Measurements from ENCODE around the gene TARBP1. TPM values are rescaled to one million over a fixed set of nuclear protein-coding genes. Genes with fewer than 3 reads are reported as not detected.

Gene TARBP1
- total RNA-seq, 1 experiment from 2014 or later = 31.8 TPM

DNA sequence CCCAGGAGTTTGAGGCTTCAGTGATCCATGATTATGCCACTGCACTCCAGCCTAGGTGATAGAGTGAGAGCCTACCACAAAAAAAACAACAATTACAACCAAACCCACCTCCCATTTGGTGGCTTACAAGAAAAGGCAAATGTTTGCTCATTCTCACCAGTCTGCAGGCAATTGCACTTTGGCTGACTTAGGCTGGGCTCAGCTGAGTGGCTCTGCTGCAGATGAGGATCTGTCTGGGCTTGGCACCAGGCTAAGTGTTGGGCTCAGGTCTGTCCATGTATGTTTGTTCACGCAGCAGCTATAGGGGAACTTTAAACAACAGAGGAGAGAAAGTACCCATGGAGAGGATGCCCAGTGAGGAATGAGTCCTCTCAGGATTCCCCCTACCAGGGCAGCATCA is 133.7 kb downstream of the TARBP1 start:
- no peak for DNase-seq (ENCODE audit: low spot score)

DNA sequence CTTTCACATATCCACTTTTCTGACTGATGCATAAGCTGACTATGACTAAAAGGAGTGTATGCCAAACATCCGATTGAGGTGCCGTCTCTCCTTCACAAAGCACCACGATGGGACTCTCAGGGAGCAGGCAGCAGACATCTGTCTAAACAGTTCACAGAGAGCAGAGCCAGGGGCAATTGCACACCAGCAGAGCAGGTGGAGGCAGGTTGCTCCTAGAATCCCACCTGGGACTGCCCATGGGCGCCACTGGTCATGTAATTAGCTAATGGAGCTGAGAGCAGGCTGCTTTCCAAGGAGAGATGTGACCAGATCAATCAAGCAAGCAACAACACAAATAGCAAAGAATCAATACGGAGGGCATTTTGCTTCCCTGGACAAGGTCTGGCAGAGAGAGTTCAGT is 136.2 kb downstream of the TARBP1 start:
- no peak for DNase-seq (ENCODE audit: low spot score)

Other genes with a start within 250 kb of the TARBP1 start
- gene COA6, start 105.7 kb downstream of the TARBP1 start, total RNA-seq (2014; rRNA removed; shearing (Covaris generic)) = 78.1 and 81.3 TPM in 2 replicates
- gene IRF2BP2, start 131.0 kb upstream of the TARBP1 start, total RNA-seq (2014; rRNA removed; shearing (Covaris generic)) = 50.8 and 51.3 TPM in 2 replicates